Measurements from ENCODE around the gene OR4X1. TPM values are rescaled to one million over a fixed set of nuclear protein-coding genes. Genes with fewer than 3 reads are reported as not detected.
A peak's percentile ranks its signal among the peaks of the same experiment; 100 is the strongest.
"Not testable (repeated sequence)": the region's sequence is repeated elsewhere in the genome, so short reads cannot be mapped to it uniquely, and the experiment has no call there.

The OR4X1 gene
- total and polyA plus RNA-seq, 3 experiments from 2014 or later = not detected

- H3K27ac ChIP-seq (ENCODE audit: low read depth, low read length) = no peak overlapping the region
- H3K4me3 ChIP-seq (ENCODE audit: low read length) = no peak overlapping the region
- H3K9me3 ChIP-seq (ENCODE audit: low read length) = no peaks in the 10 kb centered on the region
- POLR2A ChIA-PET = no interaction called here
- CTCF ChIA-PET = no interaction called here
- peaks cover 0 to 8% (median 0%) of the 10 kb centered on the region in 3 donors for H3K4me1 Mint-ChIP-seq
- peaks cover 13 to 18% of the 10 kb centered on the region in 2 donors for H3K27me3 Mint-ChIP-seq
- H3K36me3 Mint-ChIP-seq = no peaks in the 10 kb centered on the region
- H3K27me3 ChIP-seq (ENCODE audit: insufficient read depth, low read length, poor library complexity, severe bottlenecking) = no peaks in the 10 kb centered on the region
- H3K27ac Mint-ChIP-seq = no peak overlapping the region
- H3K36me3 ChIP-seq (ENCODE audit: insufficient read depth, low read length) = no peaks in the 10 kb centered on the region
- no peak overlapping the region for H3K4me3 Mint-ChIP-seq
- H3K4me1 ChIP-seq (ENCODE audit: insufficient read depth, low read length) = no peaks in the 10 kb centered on the region
- no peak for DNase-seq
- peaks cover 0 to 15% (median 4%) of the 10 kb centered on the region in 5 donors for H3K9me3 Mint-ChIP-seq
These were observed 2.1 kb upstream of the OR4X1 start for GRCh38 chr11:48261600-48261999.

GRCh38 chr11:48270621-48271020, 7.0 kb downstream of the OR4X1 start:
- no peak overlapping the region for H3K27ac Mint-ChIP-seq
- DNase-seq = no peak
- no peak overlapping the region for H3K4me3 Mint-ChIP-seq
- POLR2A ChIA-PET = no interaction called here
- Histone ChIP-seq H3K4me1 (ENCODE audit: insufficient read depth, low read length) (no peaks in the 10 kb centered on the region), H3K27ac (ENCODE audit: low read depth, low read length) (no peak overlapping the region), H3K9me3 (ENCODE audit: low read length) (no peaks in the 10 kb centered on the region), H3K4me3 (ENCODE audit: low read length) (no peak overlapping the region), H3K36me3 (ENCODE audit: insufficient read depth, low read length) (no peaks in the 10 kb centered on the region), H3K27me3 (ENCODE audit: insufficient read depth, low read length, poor library complexity, severe bottlenecking) (no peaks in the 10 kb centered on the region)
- CTCF ChIA-PET = no interaction called here
- peaks cover 0 to 10% of the 10 kb centered on the region in 2 donors for H3K27me3 Mint-ChIP-seq
- H3K9me3 Mint-ChIP-seq = no peaks in the 10 kb centered on the region
- H3K4me1 Mint-ChIP-seq = no peaks in the 10 kb centered on the region
- H3K36me3 Mint-ChIP-seq = no peaks in the 10 kb centered on the region

GRCh38 chr11:48272606-48273005, 8.9 kb downstream of the OR4X1 start:
- no peaks in the 10 kb centered on the region for H3K4me1 Mint-ChIP-seq
- no peak overlapping the region for H3K27ac Mint-ChIP-seq
- Histone ChIP-seq H3K4me1 (ENCODE audit: insufficient read depth, low read length) (no peaks in the 10 kb centered on the region), H3K9me3 (ENCODE audit: low read length) (no peaks in the 10 kb centered on the region), H3K27ac (ENCODE audit: low read depth, low read length) (no peak overlapping the region), H3K4me3 (ENCODE audit: low read length) (no peak overlapping the region), H3K27me3 (ENCODE audit: insufficient read depth, low read length, poor library complexity, severe bottlenecking) (no peaks in the 10 kb centered on the region), H3K36me3 (ENCODE audit: insufficient read depth, low read length) (no peaks in the 10 kb centered on the region)
- H3K27me3 Mint-ChIP-seq = peaks cover 0 to 10% of the 10 kb centered on the region in 2 donors
- no peak for DNase-seq
- H3K9me3 Mint-ChIP-seq = no peaks in the 10 kb centered on the region
- H3K36me3 Mint-ChIP-seq = no peaks in the 10 kb centered on the region
- POLR2A ChIA-PET = no interaction called here
- CTCF ChIA-PET = no interaction called here
- H3K4me3 Mint-ChIP-seq = no peak overlapping the region

- Mint-ChIP-seq H3K4me1 (peaks cover 1 to 7% (median 5%) of the 10 kb centered on the region in 3 donors), H3K4me3 (no peak within 1 kb of the TSS), H3K27me3 (peaks cover 2 to 10% of the 10 kb centered on the region in 2 donors), H3K36me3 (no peaks in the 10 kb centered on the region), H3K27ac (no peak within 1 kb of the TSS), H3K9me3 (peaks cover 0 to 6% (median 2%) of the 10 kb centered on the region in 5 donors)
- H3K4me1 ChIP-seq (ENCODE audit: insufficient read depth, low read length) = no peaks in the 10 kb centered on the region
- no peak within 1 kb of the TSS for H3K4me3 ChIP-seq (ENCODE audit: low read length)
- H3K36me3 ChIP-seq (ENCODE audit: insufficient read depth, low read length) = no peaks in the 10 kb centered on the region
- CTCF ChIA-PET = no interaction called here
- POLR2A ChIA-PET = no interaction called here
- no peak for DNase-seq
- H3K27ac ChIP-seq (ENCODE audit: low read depth, low read length) = no peak within 1 kb of the TSS
- H3K27me3 ChIP-seq (ENCODE audit: insufficient read depth, low read length, poor library complexity, severe bottlenecking) = no peaks in the 10 kb centered on the region
- no peaks in the 10 kb centered on the region for H3K9me3 ChIP-seq (ENCODE audit: low read length)
These were observed 42.3 kb downstream of the OR4X1 start, which contains the start of gene OR4S1 for GRCh38 chr11:48305923-48306322. TSS of gene OR4S1 (plus strand) at chr11:48306223. CDS start at chr11:48306223, 0 bp downstream.

GRCh38 chr11:48307760-48308386, 44.2 kb downstream of the OR4X1 start:
- no peaks in the 10 kb centered on the region for H3K36me3 Mint-ChIP-seq
- ChIA-PET CTCF (interaction anchor here (1.2 to 1.7 kb wide), 4 partner anchors 9 to 135 kb away, joined by 3 to 6 read pairs (median 4); no protein-coding TSS in a partner anchor), POLR2A (no interaction called here)
- H3K27me3 ChIP-seq (ENCODE audit: insufficient read depth, low read length, poor library complexity, severe bottlenecking) = no peaks in the 10 kb centered on the region
- no peaks in the 10 kb centered on the region for H3K4me1 ChIP-seq (ENCODE audit: insufficient read depth, low read length)
- H3K27ac Mint-ChIP-seq = no peak overlapping the region
- H3K36me3 ChIP-seq (ENCODE audit: insufficient read depth, low read length) = no peaks in the 10 kb centered on the region
- H3K4me3 ChIP-seq (ENCODE audit: low read length) = no peak overlapping the region
- H3K27me3 Mint-ChIP-seq = peaks cover 2 to 15% of the 10 kb centered on the region in 2 donors
- peak; percentile 35 to 70 (median 47) for DNase-seq
- H3K4me1 Mint-ChIP-seq = peaks cover 1 to 7% (median 5%) of the 10 kb centered on the region in 3 donors
- no peaks in the 10 kb centered on the region for H3K9me3 ChIP-seq (ENCODE audit: low read length)
- peaks cover 0 to 5% (median 0%) of the 10 kb centered on the region in 5 donors for H3K9me3 Mint-ChIP-seq
- H3K4me3 Mint-ChIP-seq = no peak overlapping the region
- no peak overlapping the region for H3K27ac ChIP-seq (ENCODE audit: low read depth, low read length)

- H3K27ac ChIP-seq (ENCODE audit: low read depth, low read length); H3K4me1 ChIP-seq (ENCODE audit: insufficient read depth, low read length); H3K9me3 Mint-ChIP-seq; H3K27ac Mint-ChIP-seq; H3K9me3 ChIP-seq (ENCODE audit: low read length); POLR2A ChIA-PET; H3K36me3 ChIP-seq (ENCODE audit: insufficient read depth, low read length); DNase-seq; H3K36me3 Mint-ChIP-seq; CTCF ChIA-PET; H3K4me3 ChIP-seq (ENCODE audit: low read length); H3K4me1 Mint-ChIP-seq; H3K27me3 ChIP-seq (ENCODE audit: insufficient read depth, low read length, poor library complexity, severe bottlenecking); H3K4me3 Mint-ChIP-seq: not testable (repeated sequence)
- peaks cover 2 to 25% of the 10 kb centered on the region in 2 donors for H3K27me3 Mint-ChIP-seq
These were observed 49.9 kb downstream of the OR4X1 start for GRCh38 chr11:48313590-48313989.

Other genes starting within 250 kb of the OR4X1 start
- not detected for gene OR4B1, start 47.1 kb upstream of the OR4X1 start, total RNA-seq
- gene OR4B1, start 47.1 kb upstream of the OR4X1 start, polyA plus RNA-seq = not detected
- gene OR4X2, start 18.8 kb upstream of the OR4X1 start, total RNA-seq = not detected
- gene OR4X2, start 18.8 kb upstream of the OR4X1 start, polyA plus RNA-seq = not detected
- not detected for gene OR4S1, start 42.4 kb downstream of the OR4X1 start, total RNA-seq
- gene OR4S1, start 42.4 kb downstream of the OR4X1 start, polyA plus RNA-seq = not detected
- not detected for gene OR4C3, start 61.1 kb downstream of the OR4X1 start, total RNA-seq
- gene OR4C3, start 61.1 kb downstream of the OR4X1 start, polyA plus RNA-seq = not detected
- not detected for gene OR4C5, start 102.6 kb downstream of the OR4X1 start, total RNA-seq
- not detected for gene OR4C5, start 102.6 kb downstream of the OR4X1 start, polyA plus RNA-seq
- not detected for gene OR4A47, start 224.9 kb downstream of the OR4X1 start, total RNA-seq
- gene OR4A47, start 224.9 kb downstream of the OR4X1 start, polyA plus RNA-seq = not detected

All from CD8-positive, alpha-beta memory T cell (primary cell).